Measurements from ENCODE around the gene SYT6.

SYT6 gene, protein sequence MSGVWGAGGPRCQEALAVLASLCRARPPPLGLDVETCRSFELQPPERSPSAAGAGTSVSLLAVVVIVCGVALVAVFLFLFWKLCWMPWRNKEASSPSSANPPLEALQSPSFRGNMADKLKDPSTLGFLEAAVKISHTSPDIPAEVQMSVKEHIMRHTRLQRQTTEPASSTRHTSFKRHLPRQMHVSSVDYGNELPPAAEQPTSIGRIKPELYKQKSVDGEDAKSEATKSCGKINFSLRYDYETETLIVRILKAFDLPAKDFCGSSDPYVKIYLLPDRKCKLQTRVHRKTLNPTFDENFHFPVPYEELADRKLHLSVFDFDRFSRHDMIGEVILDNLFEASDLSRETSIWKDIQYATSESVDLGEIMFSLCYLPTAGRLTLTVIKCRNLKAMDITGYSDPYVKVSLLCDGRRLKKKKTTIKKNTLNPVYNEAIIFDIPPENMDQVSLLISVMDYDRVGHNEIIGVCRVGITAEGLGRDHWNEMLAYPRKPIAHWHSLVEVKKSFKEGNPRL

DNA sequence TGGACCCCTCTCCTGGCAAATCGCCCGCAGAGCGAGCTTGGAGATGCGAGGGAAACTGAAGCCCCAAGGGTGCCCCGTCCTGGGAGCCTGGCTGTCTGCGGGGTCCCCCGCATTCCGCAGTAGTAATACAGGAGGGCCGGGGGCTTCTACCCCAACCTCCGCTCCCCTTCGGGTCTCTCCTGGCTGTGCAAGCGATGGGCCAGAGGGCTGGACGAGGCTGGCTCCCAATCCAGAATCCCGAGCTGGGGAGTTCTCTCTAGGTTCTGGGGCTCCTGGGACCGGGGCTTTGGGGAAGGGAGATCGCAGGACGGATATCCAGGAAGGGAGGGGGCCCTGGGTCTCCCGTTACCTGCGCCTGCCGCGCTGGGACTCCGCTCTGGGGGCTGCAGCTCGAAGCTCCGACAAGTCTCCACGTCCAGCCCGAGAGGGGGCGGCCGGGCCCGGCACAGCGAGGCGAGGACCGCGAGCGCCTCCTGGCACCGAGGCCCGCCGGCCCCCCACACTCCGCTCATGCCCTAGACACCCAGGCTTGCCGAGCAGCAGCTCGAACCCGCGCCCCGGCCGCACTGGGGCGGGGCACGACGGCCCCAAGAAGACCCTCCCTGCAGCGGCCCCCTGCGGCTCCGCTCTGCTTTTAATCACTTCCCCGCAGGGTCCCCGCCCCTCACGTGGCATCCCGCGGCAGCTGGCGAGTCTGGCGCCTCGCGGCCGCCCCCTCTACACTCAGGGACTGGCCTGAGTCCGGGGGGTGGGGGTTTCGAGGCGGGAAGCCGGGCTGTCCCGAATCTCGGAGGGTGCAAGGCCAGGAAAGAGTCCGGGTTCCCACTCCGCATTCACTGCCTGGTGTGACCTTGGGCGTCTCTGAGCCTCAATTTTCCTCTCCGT is at the start of gene SYT6:
Gene SYT6 (minus strand): TSS at position 609 of the 885 bp plus-strand sequence. CDS start 97 bp downstream, at position 512.
- DNase-seq, result no peak

DNA sequence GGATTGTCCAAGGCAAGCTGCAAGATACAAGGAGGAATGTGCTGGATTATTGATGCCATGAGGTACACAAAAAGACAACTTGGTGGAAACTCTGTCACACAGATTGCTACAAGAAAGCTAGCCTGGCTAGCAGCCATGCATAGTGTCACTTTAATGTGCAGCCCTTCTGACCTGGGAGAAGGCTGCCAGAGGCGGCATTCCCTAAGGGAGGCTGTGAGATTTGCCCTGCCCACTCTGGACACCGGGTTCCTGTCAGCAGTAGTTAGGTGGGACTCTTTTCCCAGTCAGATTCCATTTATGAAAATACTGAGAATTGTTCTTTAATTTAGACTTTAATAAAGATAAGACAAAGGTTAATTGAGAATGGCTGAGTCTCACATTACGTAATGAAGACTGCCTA is 47.8 kb upstream of the SYT6 start:
- DNase-seq, result no peak

DNA sequence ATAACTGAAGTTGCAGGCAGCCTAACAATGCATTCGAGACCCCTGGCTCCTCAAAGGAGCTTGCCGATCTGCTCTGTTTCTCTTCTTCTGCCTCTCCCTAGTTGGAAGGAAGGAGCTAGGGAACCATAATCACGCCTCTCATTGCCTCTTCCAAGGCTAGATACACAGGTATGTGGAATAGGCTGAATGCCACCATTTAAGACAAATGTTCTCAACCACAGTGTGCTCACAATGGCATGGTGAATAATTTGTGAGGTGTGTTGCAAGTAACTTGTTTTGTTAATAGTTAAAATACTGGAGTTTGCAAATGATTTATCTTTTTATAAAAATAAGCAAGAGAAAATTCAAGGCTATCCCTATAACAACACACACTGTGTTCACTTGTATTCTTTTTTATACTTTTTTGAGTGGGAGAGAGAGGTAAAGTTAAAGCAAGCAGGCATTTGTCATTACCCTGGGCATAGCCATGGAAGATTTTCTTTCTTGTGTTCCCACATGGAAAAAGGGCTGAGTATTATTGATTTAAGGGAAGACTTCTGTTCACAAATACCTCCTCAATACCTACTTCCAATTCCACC is 45.4 kb upstream of the SYT6 start:
- no peak for DNase-seq

DNA sequence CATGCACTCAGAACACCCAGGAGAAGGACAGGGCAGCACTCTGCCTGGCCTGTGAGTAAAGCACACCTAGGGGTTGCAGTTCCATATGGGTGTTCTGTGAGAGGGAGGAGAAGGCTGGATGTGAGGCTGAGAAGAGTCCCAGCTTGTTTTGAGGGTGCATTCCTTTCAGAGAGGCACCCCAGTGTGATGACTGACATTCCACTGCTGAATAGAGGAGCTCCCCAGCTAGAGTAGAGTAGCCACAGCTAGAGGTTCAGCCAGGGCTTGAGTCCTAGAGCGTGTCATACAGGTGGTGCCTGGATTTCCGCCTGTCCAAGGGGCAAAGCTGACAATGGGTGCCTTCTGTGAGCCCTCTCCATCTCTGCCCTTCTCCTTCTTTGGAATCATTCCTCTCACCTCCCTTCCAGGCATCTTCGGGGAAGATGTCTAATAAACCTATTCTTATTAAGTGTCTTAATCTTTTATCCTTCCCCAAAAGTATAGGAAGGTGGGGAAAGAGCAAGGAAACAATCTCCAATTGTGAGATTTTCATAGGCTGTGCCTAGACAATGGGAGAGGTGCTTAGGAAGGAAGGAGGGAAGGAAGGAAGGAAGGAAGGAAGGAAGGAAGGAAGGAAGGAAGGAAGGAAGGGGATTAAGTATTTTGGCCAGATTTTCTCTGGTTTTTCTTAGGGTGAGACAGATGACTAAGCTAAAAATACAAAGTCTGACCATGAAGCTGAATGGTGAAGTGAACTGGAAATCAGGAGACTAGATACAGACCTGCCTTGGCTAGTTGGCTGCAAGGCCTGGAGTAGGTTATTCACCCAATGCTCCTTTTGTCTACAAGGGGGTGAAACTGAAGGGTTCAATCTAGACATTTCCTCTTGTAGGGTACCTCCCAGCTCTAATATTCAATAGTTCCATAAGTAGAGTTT is 43.6 kb upstream of the SYT6 start:
- no peak for DNase-seq

DNA sequence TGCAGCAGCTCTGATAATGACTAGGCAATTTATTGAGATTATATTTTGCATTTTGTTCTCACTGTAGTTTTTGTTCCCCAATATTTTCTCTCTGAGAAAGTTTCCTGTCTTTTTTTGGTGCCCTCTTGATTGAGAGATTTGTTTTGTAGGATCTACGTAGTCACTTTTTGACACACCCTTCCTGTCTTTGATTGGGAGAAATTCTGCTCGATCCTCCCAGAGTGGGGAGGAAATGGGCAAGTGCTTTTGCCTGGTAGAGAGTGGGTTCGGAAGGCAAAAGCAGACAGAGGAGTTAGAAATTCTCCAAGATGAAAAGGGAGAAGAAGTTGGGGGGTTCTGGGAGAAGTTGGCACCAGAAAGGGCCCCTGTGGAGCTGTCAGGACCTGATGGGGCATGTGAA is 42.1 kb upstream of the SYT6 start:
- no peak for DNase-seq

GRCh38 chr1:114192328-114192727 is 38.7 kb upstream of the SYT6 start:
- DNase-seq, result no peak

DNA sequence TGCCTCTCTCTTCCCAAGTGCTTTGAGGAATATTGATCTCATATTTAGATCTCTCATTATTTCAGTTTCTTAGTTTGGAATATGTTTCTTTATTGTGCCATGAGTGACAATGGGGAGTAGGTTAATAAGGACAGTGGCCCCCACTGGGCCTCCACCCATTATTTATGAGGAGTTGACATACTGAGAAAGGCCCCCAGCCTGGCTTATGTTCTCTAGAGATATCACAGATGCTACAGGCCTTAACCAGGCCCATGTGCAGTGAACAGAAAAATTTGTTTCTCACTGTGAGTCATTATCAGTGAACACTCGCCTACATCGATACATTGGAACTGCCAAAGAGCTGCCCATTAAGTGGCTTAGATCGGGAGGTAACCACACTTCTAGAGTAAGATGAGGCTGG is 35.7 kb upstream of the SYT6 start:
- DNase-seq, result no peak

GRCh38 chr1:114181356-114181755 is 27.7 kb upstream of the SYT6 start:
- DNase-seq, result no peak

DNA sequence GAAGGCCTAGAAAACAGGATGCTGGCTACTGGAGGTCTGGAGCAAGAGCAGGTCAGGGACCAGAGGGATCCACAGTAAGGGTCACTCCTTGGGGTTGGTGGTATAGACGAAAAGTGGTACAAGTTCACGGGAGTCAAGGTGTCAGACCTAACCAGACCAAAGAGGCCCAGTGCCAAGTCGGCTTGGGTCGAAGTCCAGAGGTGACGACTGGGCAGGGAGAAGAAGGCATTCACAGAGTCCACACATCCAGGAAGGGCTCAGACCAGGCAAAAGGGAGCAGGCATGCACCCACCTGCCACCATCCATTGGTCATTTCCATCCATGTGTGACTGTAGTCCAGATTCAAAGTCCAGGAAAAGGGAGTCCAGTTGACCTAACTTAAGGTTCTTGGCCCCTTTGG is 27.1 kb upstream of the SYT6 start:
- no peak for DNase-seq

- DNase-seq, result no peak
Measured at GRCh38 chr1:114178936-114179335, 25.3 kb upstream of the SYT6 start.

- DNase-seq, result no peak
Measured at GRCh38 chr1:114177282-114177681, 23.6 kb upstream of the SYT6 start.

DNA sequence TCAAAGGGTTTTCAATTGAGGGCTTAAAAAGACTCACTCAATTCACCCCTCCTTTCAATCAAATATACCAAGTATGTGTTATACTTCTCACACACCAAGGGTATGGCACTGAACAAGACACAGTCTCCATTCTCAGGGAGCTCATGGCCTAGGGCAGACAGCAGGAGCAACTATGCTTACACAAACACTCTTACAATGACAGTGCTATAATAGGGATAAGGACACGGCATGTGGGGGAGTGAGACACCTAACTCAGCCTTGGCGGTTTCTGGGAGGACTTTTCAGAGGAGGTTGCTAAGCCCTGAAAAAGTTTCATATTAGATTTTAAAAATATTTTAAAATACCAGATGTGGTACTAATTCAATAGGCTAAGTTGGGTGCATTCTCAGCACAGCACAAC is 22.7 kb upstream of the SYT6 start:
- DNase-seq, result no peak

GRCh38 chr1:114173680-114174079 is 20.0 kb upstream of the SYT6 start:
- DNase-seq, result no peak

DNA sequence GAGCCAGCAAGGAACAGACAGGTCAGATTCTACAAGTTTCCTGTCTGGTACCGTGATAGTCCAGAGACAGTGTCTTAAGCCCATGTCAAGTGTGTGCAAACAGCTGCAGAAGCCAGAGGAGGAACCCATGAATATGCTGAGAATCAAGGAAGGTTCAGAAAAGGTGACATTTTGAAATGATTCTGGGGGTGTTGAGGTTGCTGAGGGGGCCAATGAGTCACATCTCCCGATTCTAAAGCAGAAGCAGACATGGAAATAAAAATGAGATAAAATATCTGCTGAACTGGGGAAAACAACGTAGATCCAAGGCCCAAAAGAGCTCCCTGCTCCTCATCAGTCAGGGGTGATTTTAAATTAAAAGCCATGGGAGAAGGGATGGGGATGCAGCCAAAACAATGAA is 15.8 kb upstream of the SYT6 start:
- no peak for DNase-seq

GRCh38 chr1:114167226-114167625 is 13.6 kb upstream of the SYT6 start:
- DNase-seq, result no peak

- no peak for DNase-seq
Measured at GRCh38 chr1:114164840-114165543, 11.3 kb upstream of the SYT6 start.

- DNase-seq, result no peak
Measured at GRCh38 chr1:114159941-114160340, 6.3 kb upstream of the SYT6 start.

DNA sequence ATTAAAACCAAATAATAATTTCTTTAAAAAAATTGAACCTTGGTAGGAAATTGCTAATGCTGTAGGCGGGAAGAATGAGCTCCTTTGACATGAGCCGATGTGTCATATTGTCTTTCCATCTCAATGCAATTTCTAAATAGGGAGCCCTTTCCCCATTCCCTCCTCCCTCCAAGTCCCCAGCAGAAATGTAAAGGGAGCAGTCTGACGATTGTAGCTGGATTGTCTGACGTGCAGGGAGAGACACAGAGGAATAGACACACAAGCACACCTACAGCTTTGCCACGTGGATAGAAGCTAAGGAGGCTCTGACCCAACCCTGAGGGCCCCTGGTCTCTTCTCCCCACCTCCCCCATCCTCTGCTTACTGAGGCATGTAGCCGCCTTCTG is 3.6 kb upstream of the SYT6 start:
- DNase-seq, result no peak

- no peak for DNase-seq
Measured at GRCh38 chr1:114156538-114157274, 3.0 kb upstream of the SYT6 start.

GRCh38 chr1:114155706-114156105 is 2.0 kb upstream of the SYT6 start:
- no peak for DNase-seq

GRCh38 chr1:114154963-114155322 is 1.3 kb upstream of the SYT6 start:
- DNase-seq, result no peak

Measured in activated CD4-positive, CD25-positive, alpha-beta regulatory T cell (primary cell).